GM12891 (cell line): ENCODE measurements around the gene MAP1S.

ENCODE experiments used
- DNase-seq: peaks from one replicate; pipeline ENCODE4 v3.0.0; 2011; ENCODE audit warnings: low spot score; ENCODE audit not compliant: insufficient read length
- FAIRE-seq: peaks from 2 replicates; lab custom pipeline; 2011; peaks lifted over from hg19 to GRCh38; lab: Jason Lieb, UNC
- PAX5 ChIP-seq: IDR thresholded peaks from 2 replicates; pipeline ENCODE4 v1.6.1; 2011; ENCODE audit warnings: low read length, moderate library complexity, mild to moderate bottlenecking; ENCODE audit not compliant: insufficient read depth, severe bottlenecking
- POLR2A ChIP-seq: IDR thresholded peaks from 2 replicates; pipeline ENCODE4 v1.6.1; 2011; ENCODE audit warnings: low read depth, low read length, control low read depth
- POLR2AphosphoS5 ChIP-seq: IDR thresholded peaks from 2 replicates; pipeline ENCODE4 v1.6.1; 2011; ENCODE audit warnings: low read depth, low read length, control low read depth
- POU2F2 ChIP-seq: IDR thresholded peaks from 2 replicates; pipeline ENCODE4 v1.6.1; 2011; ENCODE audit warnings: low read depth, mild to moderate bottlenecking, control low read depth, low read length, moderate library complexity
- SPI1 ChIP-seq: IDR thresholded peaks from 2 replicates; pipeline ENCODE4 v1.6.1; 2011; ENCODE audit warnings: low read depth, low read length, control low read depth
- TAF1 ChIP-seq: IDR thresholded peaks from 2 replicates; pipeline ENCODE4 v1.6.1; 2011; ENCODE audit warnings: low read depth, low read length, control low read depth

The MAP1S gene

GRCh38 chr19:17688853-17689595 lies 30.3 kb upstream of the MAP1S start:
- DNase-seq: no peak
- no peak for FAIRE-seq
- no peak for TF ChIP-seq POLR2A
- TF ChIP-seq SPI1: no peak
- no peak for TF ChIP-seq TAF1
- no peak for TF ChIP-seq POU2F2
- no peak for TF ChIP-seq POLR2AphosphoS5
- no peak for TF ChIP-seq PAX5

- no peak for TF ChIP-seq POLR2A
- no peak for TF ChIP-seq POU2F2
- no peak for TF ChIP-seq TAF1
- no peak for TF ChIP-seq PAX5
- no peak for TF ChIP-seq SPI1
- no peak for FAIRE-seq
- no peak for DNase-seq
Measured at GRCh38 chr19:17692566-17692965, 26.7 kb upstream of the MAP1S start.

DNA sequence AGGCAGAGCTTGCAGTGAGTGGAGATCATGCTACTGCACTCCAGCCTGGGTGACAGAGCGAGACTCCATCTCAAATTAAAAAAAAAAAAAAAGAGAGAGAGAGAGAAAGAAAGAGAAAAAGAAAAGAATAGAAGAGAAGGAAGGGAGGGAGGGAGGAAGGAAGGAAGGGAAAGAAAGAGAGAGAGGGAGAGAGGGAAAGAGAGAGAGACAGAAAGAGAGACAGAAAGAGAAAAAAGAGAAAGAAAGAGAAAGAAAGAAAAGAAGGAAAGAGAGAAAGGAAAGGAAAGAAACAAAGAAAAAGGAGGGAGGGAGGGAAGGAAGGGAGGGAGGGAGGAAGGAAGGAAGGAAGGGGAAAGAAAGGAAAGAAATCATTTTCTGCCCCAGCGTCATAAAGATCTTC lies 24.1 kb upstream of the MAP1S start:
- TF ChIP-seq POU2F2 (no peak), PAX5 (no peak), TAF1 (no peak), POLR2A (no peak), POLR2AphosphoS5 (no peak), SPI1 (no peak)
- FAIRE-seq (no peak), DNase-seq (no peak)

DNA sequence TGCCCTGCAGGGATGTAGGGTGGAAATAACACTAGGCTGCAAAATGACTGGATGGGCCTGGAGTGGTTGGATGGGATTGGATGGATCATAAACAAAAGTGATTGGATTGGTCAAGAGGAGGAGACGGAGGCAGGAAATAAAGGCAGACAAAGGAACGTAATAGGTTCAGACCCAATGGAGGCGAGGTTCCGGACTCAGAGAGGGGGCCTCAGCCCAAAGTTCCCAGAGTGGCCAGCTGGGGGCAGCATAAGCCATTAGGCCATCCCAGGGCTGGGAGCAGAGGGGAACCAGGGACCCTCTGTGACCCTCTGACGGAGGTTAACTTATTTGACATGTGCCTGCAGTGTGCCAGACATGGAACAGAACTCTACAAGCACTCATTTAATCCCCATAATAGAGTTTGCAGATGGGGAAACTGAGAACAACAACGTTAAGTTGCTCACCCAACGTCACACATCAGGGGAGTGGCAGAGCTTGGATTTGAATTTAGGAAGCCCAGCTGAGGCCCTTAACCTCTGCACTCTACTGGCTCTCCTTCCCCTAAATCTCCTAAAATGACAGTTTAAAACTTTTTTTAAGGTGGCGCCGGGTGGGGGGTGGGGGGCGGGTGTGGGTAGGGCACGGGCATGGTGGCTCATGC lies 15.3 kb upstream of the MAP1S start:
- peak; percentile 89 for FAIRE-seq
- no peak for DNase-seq

DNA sequence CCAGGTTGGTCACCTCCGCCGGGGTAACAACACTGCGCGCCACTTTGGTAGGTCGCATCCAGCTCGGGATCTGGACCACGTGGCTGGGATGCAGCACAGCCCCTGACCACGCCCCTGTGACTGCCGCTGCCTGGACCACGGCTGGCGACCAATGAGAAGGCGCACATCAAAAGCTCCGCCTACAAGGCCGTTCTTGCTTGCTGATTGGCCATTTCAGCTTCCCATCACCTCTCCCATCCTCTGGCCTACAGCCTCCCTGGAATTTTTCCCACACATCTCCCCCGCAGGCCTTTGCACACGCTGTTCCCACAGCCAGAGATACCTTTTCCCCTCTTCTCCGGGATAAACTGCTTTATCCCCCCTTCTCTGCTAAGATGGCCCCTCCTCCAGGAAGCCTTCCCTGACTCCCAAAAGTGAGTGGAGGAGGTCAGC lies 12.5 kb upstream of the MAP1S start:
- DNase-seq (no peak), FAIRE-seq (no peak)
- TF ChIP-seq POLR2A (no peak), TAF1 (no peak), SPI1 (no peak), PAX5 (no peak), POLR2AphosphoS5 (no peak), POU2F2 (no peak)

More for the DNA sequence above, 15.3 kb upstream of the MAP1S start:
- TF ChIP-seq POLR2A: no peak
- TF ChIP-seq POU2F2: no peak
- TF ChIP-seq PAX5: no peak
- TF ChIP-seq SPI1: no peak
- no peak for TF ChIP-seq POLR2AphosphoS5

GRCh38 chr19:17711851-17712250 lies 7.4 kb upstream of the MAP1S start:
- TF ChIP-seq POU2F2: no peak
- FAIRE-seq: no peak

GRCh38 chr19:17716309-17716929 lies 2.9 kb upstream of the MAP1S start:
- no peak for FAIRE-seq
- TF ChIP-seq POU2F2: no peak
- no peak for TF ChIP-seq TAF1
- TF ChIP-seq SPI1: no peak
- TF ChIP-seq PAX5: no peak
- no peak for TF ChIP-seq POLR2AphosphoS5
- TF ChIP-seq POLR2A: no peak
- no peak for DNase-seq

More at GRCh38 chr19:17711851-17712250, 7.4 kb upstream of the MAP1S start:
- no peak for DNase-seq

DNA sequence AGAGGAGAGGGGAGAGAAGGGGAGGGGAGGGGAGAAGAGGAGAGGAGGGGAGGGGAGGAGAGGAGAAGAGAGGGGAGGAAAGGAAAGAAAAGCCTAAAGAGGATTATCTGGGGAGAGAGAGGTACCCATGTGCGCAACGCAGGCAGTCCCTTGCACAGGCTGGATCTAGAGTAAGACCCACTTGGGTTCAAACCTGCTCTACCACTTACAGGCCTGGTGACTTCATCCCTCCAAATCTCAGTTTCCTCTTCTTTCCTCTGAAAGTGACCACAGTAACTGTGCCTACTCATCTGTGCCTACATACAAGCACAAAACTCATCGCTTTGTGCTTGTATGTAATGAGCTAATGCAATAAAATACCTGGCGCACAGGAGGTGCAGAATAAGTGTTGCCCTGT lies 732 bp upstream of the MAP1S start:
- DNase-seq: no peak
- FAIRE-seq: no peak
- no peak for TF ChIP-seq POLR2A
- TF ChIP-seq POLR2AphosphoS5: no peak
- TF ChIP-seq POU2F2: no peak

GRCh38 chr19:17719730-17720400 lies 585 bp downstream of the MAP1S start:
- TF ChIP-seq POLR2AphosphoS5 (no peak), TAF1 (no peak), POLR2A (no peak), POU2F2 (no peak), SPI1 (no peak), PAX5 (no peak)
- FAIRE-seq: no peak
- DNase-seq: no peak
